Trophoblast cell (in vitro differentiated cells and primary cell): ENCODE results near the gene SKIDA1.
"Not testable (repeated sequence)": the region's sequence is repeated elsewhere in the genome, so short reads cannot be mapped to it uniquely, and the experiment has no call there.

Source experiments
- DNase-seq, 2 donors: peaks; one replicate each; pipeline ENCODE4 v3.0.0-alpha.2; 2016
- H2AFZ ChIP-seq: 2 replicates; pipeline ENCODE4 v1.6.1; 2013; ENCODE audit warnings: low read length, moderate library complexity, mild to moderate bottlenecking; ENCODE audit not compliant: insufficient read depth, poor library complexity
- H2AK5ac ChIP-seq: 2 replicates; pipeline ENCODE4 v1.6.1; 2013; ENCODE audit warnings: mild to moderate bottlenecking, low read length
- H2BK120ac ChIP-seq: 2 replicates; pipeline ENCODE4 v1.6.1; 2013; ENCODE audit warnings: low read length, mild to moderate bottlenecking, moderate library complexity; ENCODE audit not compliant: insufficient read depth, poor library complexity
- H2BK12ac ChIP-seq: 2 replicates; pipeline ENCODE4 v1.6.1; 2013; ENCODE audit warnings: mild to moderate bottlenecking, low read length, moderate library complexity
- H2BK5ac ChIP-seq: 2 replicates; pipeline ENCODE4 v1.6.1; 2013; ENCODE audit warnings: low read length, low read depth, moderate library complexity, mild to moderate bottlenecking; ENCODE audit not compliant: poor library complexity
- H3K14ac ChIP-seq: 2 replicates; pipeline ENCODE4 v1.6.1; 2013; ENCODE audit warnings: mild to moderate bottlenecking, low read length
- H3K18ac ChIP-seq: 2 replicates; pipeline ENCODE4 v1.6.1; 2013; ENCODE audit warnings: mild to moderate bottlenecking, low read length
- H3K23ac ChIP-seq: 2 replicates; pipeline ENCODE4 v1.6.1; 2013; ENCODE audit warnings: low read length
- H3K27ac ChIP-seq: 2 replicates; pipeline ENCODE4 v1.5.1; 2013; ENCODE audit warnings: low read depth, mild to moderate bottlenecking, inconsistent platforms, low read length, moderate library complexity
- H3K27me3 ChIP-seq: 2 replicates; pipeline ENCODE4 v1.6.1; 2013; ENCODE audit warnings: inconsistent platforms, mild to moderate bottlenecking, low read length, moderate library complexity; ENCODE audit not compliant: insufficient read depth
- H3K36me3 ChIP-seq, 2 experiments: 1 replicate in 1 of 2; 2 replicates in 1 of 2; pipeline ENCODE4 v1.6.1; 2013; ENCODE audit warnings: low read length in 2 of 2, mild to moderate bottlenecking in 2 of 2, moderate library complexity in 1 of 2; ENCODE audit not compliant: insufficient read depth in 2 of 2, control insufficient read depth in 1 of 2
- H3K4ac ChIP-seq: 2 replicates; pipeline ENCODE4 v1.6.1; 2013; ENCODE audit warnings: low read depth, mild to moderate bottlenecking, low read length, moderate library complexity
- H3K4me1 ChIP-seq, 2 experiments: 1 replicate in 1 of 2; 2 replicates in 1 of 2; pipeline ENCODE4 v1.6.1; 2013; ENCODE audit warnings: low read length in 2 of 2, mild to moderate bottlenecking in 2 of 2, moderate library complexity in 1 of 2; ENCODE audit not compliant: insufficient read depth in 2 of 2, control insufficient read depth in 1 of 2
- H3K4me2 ChIP-seq: 2 replicates; pipeline ENCODE4 v1.6.1; 2013; ENCODE audit warnings: inconsistent platforms, mild to moderate bottlenecking, low read length, moderate library complexity
- H3K4me3 ChIP-seq: 2 replicates; pipeline ENCODE4 v1.5.1; 2013; ENCODE audit warnings: mild to moderate bottlenecking, low read depth, low read length, inconsistent platforms
- H3K79me1 ChIP-seq: one replicate; pipeline ENCODE4 v1.6.1; 2013; ENCODE audit warnings: low read length
- H3K79me2 ChIP-seq: 2 replicates; pipeline ENCODE4 v1.6.1; 2013; ENCODE audit warnings: low read length, mild to moderate bottlenecking; ENCODE audit not compliant: control insufficient read depth, insufficient read depth, poor library complexity
- H3K9ac ChIP-seq: 2 replicates; pipeline ENCODE4 v1.6.1; 2013; ENCODE audit warnings: mild to moderate bottlenecking, low read length
- H3K9me3 ChIP-seq: 2 replicates; pipeline ENCODE4 v1.6.1; 2013; ENCODE audit warnings: low read depth, mild to moderate bottlenecking, control low read depth, inconsistent platforms, low read length; ENCODE audit not compliant: insufficient read depth
- H4K12ac ChIP-seq: 2 replicates; pipeline ENCODE4 v1.6.1; 2013; ENCODE audit warnings: low read depth, mild to moderate bottlenecking, low read length, moderate library complexity
- H4K8ac ChIP-seq: 2 replicates; pipeline ENCODE4 v1.6.1; 2013; ENCODE audit warnings: low read depth, mild to moderate bottlenecking, low read length, moderate library complexity
- H4K91ac ChIP-seq: one replicate; pipeline ENCODE4 v1.6.1; 2013; ENCODE audit warnings: low read depth, mild to moderate bottlenecking, low read length, moderate library complexity
- WGBS: extraction: QIAGEN DNeasy Blood & Tissue Kit; methylation state at CpG from one replicate; pipeline ENCODE4 v1.1.7; 2013; ENCODE audit warnings: missing lambda C conversion rate; ENCODE audit not compliant: insufficient read length, insufficient coverage; ENCODE audit errors: extremely low coverage; 5-methylcytosine and 5-hydroxymethylcytosine counted together

The SKIDA1 gene

DNA sequence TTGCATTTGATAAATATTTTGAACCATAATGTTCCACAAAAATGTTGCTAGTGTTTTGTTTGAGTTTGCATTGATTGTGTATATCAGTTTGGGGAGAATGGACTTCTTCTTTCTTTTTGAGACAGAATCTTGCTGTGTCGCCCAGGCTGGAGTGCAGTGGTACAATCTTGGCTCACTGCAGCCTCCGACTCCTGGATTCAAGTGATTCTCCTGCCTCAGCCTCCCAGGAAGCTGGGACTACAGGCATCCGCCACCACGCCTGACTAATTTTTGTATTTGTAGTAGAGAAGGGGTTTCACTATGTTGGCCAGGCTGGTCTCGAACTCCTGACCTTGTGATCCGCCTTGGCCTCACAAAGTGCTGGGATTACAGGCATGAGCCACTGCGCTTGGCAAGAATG is 33.5 kb upstream of the SKIDA1 start:
- not testable (repeated sequence) for H3K27ac ChIP-seq, H2AK5ac ChIP-seq, H3K79me2 ChIP-seq, H2BK120ac ChIP-seq, H4K91ac ChIP-seq, H3K9ac ChIP-seq, H2BK5ac ChIP-seq, H3K4me1 ChIP-seq, H3K4me2 ChIP-seq, H4K8ac ChIP-seq, H2AFZ ChIP-seq, H3K79me1 ChIP-seq, DNase-seq, H3K18ac ChIP-seq, H4K12ac ChIP-seq, H3K4me3 ChIP-seq, H2BK12ac ChIP-seq, H3K14ac ChIP-seq, H3K27me3 ChIP-seq, H3K9me3 ChIP-seq, H3K23ac ChIP-seq
- H3K36me3 ChIP-seq = peaks cover 20 to 22% of the 10 kb centered on the region in 2 experiments
- WGBS = no CpG with 5 or more reads among the region's 7 CpGs
- peak overlapping the region; percentile 27 for H3K4ac ChIP-seq

DNA sequence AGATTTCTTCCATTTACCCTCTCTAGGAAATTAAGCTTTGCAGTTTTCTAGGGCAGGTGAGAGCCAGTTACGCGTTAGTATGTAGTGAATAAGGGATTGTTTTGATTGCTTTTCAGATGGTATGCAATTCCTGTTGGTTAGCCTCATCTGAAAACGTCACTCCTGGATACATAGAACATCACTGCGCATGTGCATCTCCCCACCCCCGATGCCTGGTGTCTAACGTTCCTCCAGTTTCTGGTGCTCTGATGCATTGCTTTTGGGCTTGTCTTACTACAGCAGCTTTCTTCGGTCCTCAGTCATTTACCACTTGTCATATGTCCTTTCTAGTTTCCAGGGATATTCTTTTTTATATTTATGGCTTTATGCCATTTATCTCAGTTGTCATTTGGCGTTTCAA is 31.0 kb upstream of the SKIDA1 start:
- Histone ChIP-seq H3K23ac (no peak overlapping the region), H3K9me3 (no peaks in the 10 kb centered on the region), H3K36me3 (peaks cover 32 to 35% of the 10 kb centered on the region in 2 experiments), H3K4ac (no peak overlapping the region), H2AK5ac (no peak overlapping the region), H2BK12ac (no peak overlapping the region), H3K27ac (no peak overlapping the region), H3K79me1 (no peaks in the 10 kb centered on the region), H2BK120ac (no peak overlapping the region), H3K4me3 (no peak overlapping the region), H3K4me2 (no peak overlapping the region), H4K8ac (no peak overlapping the region), H3K9ac (no peak overlapping the region), H3K18ac (no peak overlapping the region), H3K79me2 (no peaks in the 10 kb centered on the region), H2AFZ (no peak overlapping the region), H3K14ac (no peak overlapping the region), H4K91ac (no peak overlapping the region), H4K12ac (no peak overlapping the region), H3K4me1 (no peaks in the 10 kb centered on the region), H2BK5ac (no peak overlapping the region), H3K27me3 (no peaks in the 10 kb centered on the region)
- DNase-seq = no peak
- no CpG with 5 or more reads among the region's 8 CpGs for WGBS

DNA sequence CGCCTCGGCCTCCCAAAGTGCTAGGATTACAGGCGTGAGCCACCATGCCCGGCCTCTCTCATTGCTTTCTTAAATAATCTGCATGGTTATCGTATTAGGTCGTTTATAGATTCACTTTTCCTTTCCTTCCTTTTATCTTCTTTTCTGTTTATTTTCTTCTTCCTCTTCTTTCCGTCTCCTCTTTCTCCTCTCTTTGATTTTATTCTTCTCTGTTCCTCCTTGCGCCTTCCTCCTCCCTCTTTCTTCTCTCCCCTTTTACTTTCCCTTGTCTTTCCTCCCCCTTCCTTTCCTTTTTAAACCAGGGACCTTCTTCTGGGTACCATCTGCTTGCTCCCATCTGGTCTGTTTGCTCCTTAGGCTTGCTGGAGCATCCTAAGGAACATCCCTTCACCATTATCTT is 27.2 kb upstream of the SKIDA1 start:
- H3K23ac ChIP-seq = no peak overlapping the region
- WGBS = no CpG with 5 or more reads among the region's 8 CpGs
- no peak overlapping the region for H3K4me2 ChIP-seq
- no peak overlapping the region for H4K12ac ChIP-seq
- H2BK5ac ChIP-seq = no peak overlapping the region
- no peaks in the 10 kb centered on the region for H3K79me2 ChIP-seq
- no peak overlapping the region for H3K9ac ChIP-seq
- H2BK12ac ChIP-seq = no peak overlapping the region
- H3K14ac ChIP-seq = no peak overlapping the region
- no peaks in the 10 kb centered on the region for H3K9me3 ChIP-seq
- no peak overlapping the region for H3K18ac ChIP-seq
- no peak overlapping the region for H3K4ac ChIP-seq
- H3K27me3 ChIP-seq = no peaks in the 10 kb centered on the region
- H2AK5ac ChIP-seq = no peak overlapping the region
- no peaks in the 10 kb centered on the region for H3K4me1 ChIP-seq
- no peak overlapping the region for H2BK120ac ChIP-seq
- no peak for DNase-seq
- H3K27ac ChIP-seq = no peak overlapping the region
- H3K4me3 ChIP-seq = no peak overlapping the region
- no peak overlapping the region for H4K8ac ChIP-seq
- H2AFZ ChIP-seq = no peak overlapping the region
- H3K79me1 ChIP-seq = no peaks in the 10 kb centered on the region
- no peak overlapping the region for H4K91ac ChIP-seq
- H3K36me3 ChIP-seq = peaks cover 40 to 41% of the 10 kb centered on the region in 2 experiments

DNA sequence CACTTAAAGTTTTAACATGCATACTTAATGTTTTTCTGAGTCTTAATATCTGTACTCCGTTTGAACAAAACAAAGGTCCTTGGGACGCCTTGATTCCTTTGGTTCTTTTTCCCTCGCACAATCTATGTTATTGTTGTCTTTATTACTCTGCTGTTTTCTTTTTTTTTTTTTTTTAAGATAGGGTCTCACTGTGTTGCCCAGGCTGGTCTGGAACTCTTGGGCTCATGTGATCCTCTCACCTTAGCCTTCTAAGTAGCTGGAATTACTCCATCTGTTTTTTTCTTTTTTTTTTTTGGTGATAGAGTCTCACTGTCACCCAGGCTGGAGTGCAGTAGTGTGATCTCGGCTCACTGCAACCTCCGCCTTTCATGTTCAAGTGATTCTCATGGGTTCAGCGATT is 21.8 kb upstream of the SKIDA1 start:
- Histone ChIP-seq H2BK12ac (no peak overlapping the region), H4K8ac (no peak overlapping the region), H3K36me3 (peaks cover 45 to 48% of the 10 kb centered on the region in 2 experiments), H2BK120ac (no peak overlapping the region), H3K9me3 (no peaks in the 10 kb centered on the region), H3K27ac (no peak overlapping the region), H2AK5ac (no peak overlapping the region), H3K14ac (no peak overlapping the region), H3K4me1 (no peaks in the 10 kb centered on the region), H3K79me2 (no peaks in the 10 kb centered on the region), H4K91ac (no peak overlapping the region), H2AFZ (no peak overlapping the region), H3K4ac (no peak overlapping the region), H4K12ac (no peak overlapping the region), H3K18ac (no peak overlapping the region), H3K9ac (no peak overlapping the region), H3K27me3 (no peaks in the 10 kb centered on the region), H3K23ac (no peak overlapping the region), H3K79me1 (no peaks in the 10 kb centered on the region), H3K4me3 (no peak overlapping the region), H2BK5ac (no peak overlapping the region), H3K4me2 (no peak overlapping the region)
- WGBS = no CpG with 5 or more reads among the region's 6 CpGs
- DNase-seq = no peak
